GM23248 (cell line): ENCODE results near the gene ARL6IP5.

Source experiments
- EZH2 ChIP-seq: fragments of 200-600 bp; sonication (generic); IDR thresholded peaks from 2 replicates; pipeline ENCODE4 v1.6.1; 2018; ENCODE audit warnings: antibody characterized with exemption, mild to moderate bottlenecking; ENCODE audit not compliant: insufficient read depth, poor library complexity, severe bottlenecking
- EZH2phosphoT487 ChIP-seq: fragments of 200-600 bp; sonication (generic); IDR thresholded peaks from 2 replicates; pipeline ENCODE4 v1.6.1; 2018; ENCODE audit warnings: antibody characterized with exemption, moderate library complexity, mild to moderate bottlenecking, low read depth; ENCODE audit not compliant: insufficient read depth

DNA sequence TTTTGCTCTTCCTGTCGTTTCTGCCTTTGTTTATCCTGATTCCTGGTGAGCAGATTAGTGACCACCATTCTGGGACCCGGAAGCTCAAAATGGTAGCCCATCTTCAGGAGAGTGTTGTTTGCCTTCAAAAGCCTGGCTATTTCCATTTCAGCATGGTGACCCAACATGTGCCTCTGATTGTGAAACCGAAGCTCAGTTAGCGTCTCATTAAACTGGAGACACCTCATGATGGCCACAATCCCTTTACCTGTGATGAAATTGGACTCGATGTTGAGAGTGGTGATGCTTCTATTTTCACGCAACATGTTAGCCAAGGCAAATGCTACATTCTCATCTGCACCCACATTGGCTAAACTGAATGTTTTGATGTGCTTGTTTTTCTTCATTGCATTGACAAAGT, 34.4 kb downstream of the ARL6IP5 start:
- TF ChIP-seq EZH2, result no peak
- TF ChIP-seq EZH2phosphoT487, result no peak
